HG03558 (cell line): Measurements from ENCODE around the gene KNDC1.
"Not testable (repeated sequence)": the region's sequence is repeated elsewhere in the genome, so short reads cannot be mapped to it uniquely, and the experiment has no call there.

Experiments
- ATAC-seq: cut with Tn5 transposase; IDR thresholded peaks from one replicate; pipeline ENCODE4 v1.9.1; 2021; ENCODE audit warnings: moderate number of reproducible peaks; ENCODE audit not compliant: unreplicated experiment; ENCODE audit errors: extremely low read depth

KNDC1 gene

GRCh38 chr10:133125901-133126300 is 34.1 kb upstream of the KNDC1 start:
- no peak for ATAC-seq

GRCh38 chr10:133126431-133127290 is 33.4 kb upstream of the KNDC1 start:
- ATAC-seq: no peak

- no peak for ATAC-seq
Observed at GRCh38 chr10:133127291-133128125, 32.5 kb upstream of the KNDC1 start.

DNA sequence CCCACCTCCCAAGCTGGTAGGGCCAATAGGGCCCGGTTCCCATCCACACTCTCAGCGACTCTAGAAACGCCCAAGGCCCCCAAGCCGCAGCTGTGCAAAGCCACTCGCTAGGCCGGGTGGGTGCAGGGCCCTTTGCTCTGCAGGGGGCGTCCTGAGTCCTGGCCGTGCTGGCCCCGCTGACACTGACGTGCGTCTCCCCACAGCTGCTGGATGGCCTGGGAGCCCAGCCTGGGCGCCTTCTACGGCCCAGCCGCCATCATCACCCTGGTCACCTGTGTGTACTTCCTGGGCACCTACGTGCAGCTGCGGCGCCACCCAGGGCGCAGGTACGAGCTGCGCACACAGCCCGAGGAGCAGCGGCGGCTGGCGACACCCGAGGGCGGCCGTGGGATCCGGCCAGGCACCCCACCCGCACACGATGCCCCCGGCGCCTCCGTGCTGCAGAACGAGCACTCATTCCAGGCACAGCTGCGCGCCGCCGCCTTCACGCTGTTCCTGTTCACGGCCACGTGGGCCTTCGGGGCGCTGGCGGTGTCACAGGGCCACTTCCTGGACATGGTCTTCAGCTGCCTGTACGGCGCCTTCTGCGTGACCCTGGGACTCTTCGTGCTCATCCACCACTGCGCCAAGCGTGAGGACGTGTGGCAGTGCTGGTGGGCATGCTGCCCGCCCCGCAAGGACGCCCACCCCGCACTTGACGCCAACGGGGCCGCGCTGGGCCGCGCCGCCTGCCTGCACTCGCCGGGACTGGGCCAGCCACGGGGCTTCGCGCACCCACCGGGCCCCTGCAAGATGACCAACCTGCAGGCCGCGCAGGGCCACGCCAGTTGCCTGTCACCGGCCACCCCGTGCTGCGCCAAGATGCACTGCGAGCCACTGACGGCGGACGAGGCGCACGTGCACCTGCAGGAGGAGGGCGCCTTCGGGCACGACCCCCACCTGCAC is 31.6 kb upstream of the KNDC1 start:
- no peak for ATAC-seq

- no peak for ATAC-seq
Observed at GRCh38 chr10:133129071-133129858, 30.8 kb upstream of the KNDC1 start.

GRCh38 chr10:133129859-133130495 is 30.0 kb upstream of the KNDC1 start:
- ATAC-seq: no peak

GRCh38 chr10:133130602-133131001 is 29.4 kb upstream of the KNDC1 start:
- ATAC-seq: no peak

DNA sequence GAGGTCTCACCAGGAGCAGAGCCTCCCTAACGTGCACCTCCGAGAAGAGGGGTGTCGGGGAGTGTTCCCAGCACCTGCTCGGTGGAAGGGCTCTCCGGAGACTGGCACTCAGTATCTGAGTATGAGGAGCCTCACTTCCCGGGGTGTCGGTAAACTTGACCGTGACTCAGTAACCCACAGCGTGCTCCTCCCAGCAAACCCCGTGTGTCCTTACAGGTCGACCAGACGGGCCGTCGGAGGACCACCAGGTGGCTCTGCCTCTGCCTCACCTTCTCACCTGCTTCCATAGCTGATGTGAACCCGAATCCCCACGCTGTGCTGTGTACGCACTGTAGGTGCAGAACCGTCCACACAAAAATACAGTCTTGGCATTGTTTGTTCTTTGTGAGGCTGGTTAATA is 29.0 kb upstream of the KNDC1 start:
- no peak for ATAC-seq

GRCh38 chr10:133131734-133132472 is 28.1 kb upstream of the KNDC1 start:
- ATAC-seq: no peak

- ATAC-seq: no peak
Observed at GRCh38 chr10:133132473-133133291, 27.3 kb upstream of the KNDC1 start.

DNA sequence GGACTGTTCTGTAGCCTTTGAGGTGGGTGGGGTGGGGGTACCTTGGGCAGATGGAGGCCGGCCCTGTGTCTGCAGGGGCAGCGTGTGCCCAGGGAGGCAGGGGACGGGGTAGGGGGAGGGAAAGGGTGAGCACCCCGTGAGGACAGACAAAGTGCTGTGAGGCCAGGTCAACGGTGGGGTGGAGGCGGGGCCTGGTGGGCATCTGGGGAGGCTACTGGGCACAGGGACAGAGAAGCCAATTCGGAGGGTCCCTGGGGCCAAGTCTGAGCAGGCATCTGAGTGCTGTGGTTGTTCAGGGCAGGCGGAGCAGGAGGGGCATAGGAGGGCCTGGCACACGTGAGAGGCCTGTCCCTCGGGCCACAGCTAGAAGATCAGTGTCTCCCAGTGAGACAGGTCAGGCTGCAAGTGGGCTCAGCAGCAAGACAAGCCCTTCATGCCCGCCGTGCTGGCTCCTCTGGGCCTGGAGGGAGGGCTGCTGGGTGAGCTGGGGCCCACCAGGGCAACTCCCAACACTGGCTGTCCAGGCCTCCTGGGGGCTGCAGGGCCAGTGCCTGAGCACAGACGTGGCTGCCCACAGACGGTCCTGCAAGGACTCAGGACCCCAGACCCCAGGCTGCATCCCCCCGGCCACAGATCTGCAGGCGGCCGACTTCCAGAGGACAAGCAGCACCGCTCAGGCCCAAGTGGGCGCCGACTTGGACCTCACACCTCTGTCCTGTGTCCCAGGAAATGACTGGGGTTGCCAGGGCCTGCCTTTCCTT is 26.4 kb upstream of the KNDC1 start:
- ATAC-seq: no peak

DNA sequence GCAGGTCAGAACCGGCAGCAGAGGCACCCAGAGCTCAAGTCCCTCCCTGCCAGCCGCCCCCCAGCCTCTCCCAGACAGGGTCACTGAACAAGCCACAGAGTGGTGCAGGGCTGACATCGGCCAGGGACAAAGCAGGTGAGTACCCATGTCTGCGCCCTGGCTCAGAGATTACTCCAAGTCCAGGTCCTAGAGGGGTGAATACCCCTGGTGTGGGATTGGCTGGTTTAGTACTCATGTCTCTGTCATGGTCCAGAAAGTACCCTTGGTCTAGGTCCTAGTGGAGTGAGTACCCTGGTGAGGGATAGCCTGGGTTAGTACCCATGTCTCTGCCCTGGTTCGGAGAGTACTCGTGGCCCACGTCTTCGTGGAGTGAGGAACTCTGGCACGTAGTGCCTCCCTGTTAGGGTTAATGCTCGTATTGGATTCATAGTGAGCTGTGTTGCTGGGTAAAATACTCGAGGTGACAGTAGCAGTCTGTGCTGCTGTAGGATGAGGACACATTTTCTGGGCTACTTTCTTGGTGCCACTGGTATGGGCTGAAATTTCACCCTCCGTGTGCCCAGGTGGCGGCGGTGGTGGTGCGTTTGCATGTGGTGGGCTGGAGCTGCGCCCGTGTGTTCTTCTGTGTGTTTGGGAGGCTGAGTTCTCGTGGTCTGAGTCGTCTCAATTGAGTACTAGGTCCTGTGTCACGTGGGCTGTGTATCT is 25.5 kb upstream of the KNDC1 start:
- no peak for ATAC-seq

- ATAC-seq: no peak
Observed at GRCh38 chr10:133135116-133135465, 24.9 kb upstream of the KNDC1 start.

GRCh38 chr10:133137486-133138145 is 22.4 kb upstream of the KNDC1 start:
- ATAC-seq: not testable (repeated sequence)

DNA sequence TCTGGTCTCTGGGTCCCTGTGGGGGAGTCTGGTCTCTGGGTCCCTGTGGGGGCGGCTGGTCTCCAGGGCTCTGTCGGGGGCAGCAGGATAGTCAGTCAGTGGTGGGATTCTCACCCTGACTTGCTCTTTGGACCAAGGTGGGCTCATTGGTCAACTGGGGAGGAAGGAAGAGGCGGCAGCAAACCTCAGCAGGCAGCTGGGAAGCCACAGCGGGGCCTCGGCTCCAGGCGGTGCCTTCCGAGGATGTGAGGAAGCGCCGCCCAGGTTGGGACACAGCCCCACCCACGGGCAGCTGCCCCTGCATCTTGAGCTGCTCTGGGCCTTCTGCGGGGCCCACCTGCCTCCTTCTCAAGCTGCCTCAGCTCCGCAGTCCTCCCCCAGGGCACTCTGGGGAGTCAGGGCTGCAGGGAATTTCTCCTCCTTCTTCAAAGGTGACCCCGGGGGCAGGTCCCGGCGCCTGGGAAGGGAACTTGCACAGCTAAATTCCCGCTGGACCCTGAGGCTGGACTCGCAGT is 20.4 kb upstream of the KNDC1 start:
- ATAC-seq: no peak
